Measurements from ENCODE around the gene JAZF1. TPM values are rescaled to one million over a fixed set of nuclear protein-coding genes. Genes with fewer than 3 reads are reported as not detected.

Gene JAZF1
- total and polyA plus RNA-seq, 2 of the 4 experiments (the other 2 are of a cell fraction), result 8.4 to 10.5 TPM

DNA sequence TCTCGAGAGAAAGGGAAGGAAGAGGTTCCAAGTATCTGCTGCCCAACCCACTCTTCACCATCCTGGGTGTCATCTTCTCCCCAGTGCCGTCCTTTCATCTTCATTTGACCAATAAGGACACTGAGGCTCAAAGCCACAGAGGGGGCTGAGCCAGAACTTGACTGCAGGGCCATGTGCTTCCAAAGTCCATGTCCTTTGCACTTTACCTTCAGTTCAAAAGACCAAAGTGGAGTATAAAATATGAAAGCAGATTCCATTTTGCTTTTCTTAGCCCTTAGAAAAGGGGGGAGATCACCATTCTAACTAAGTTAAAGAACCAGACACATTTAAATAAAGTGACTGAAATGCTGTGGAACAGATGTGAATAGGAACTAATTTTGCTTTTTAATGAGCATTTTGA is 56.2 kb downstream of the JAZF1 start:
- no peak overlapping the region for H3K4ac ChIP-seq (ENCODE audit: low read depth, low read length)
- H2AK9ac ChIP-seq (replicated peaks; ENCODE audit: low read depth, low read length, poor library complexity), result no peak overlapping the region
- no peaks in the 10 kb centered on the region for H3K9me3 ChIP-seq (ENCODE audit: control insufficient read depth, insufficient read depth, low read length)
- H3K14ac ChIP-seq (replicated peaks; ENCODE audit: low read depth, low read length), result no peak overlapping the region
- no peak overlapping the region for H4K91ac ChIP-seq (ENCODE audit: insufficient read depth, low read depth, low read length)
- no peak overlapping the region for H2BK5ac ChIP-seq (ENCODE audit: low read depth, low read length, poor library complexity, severe bottlenecking)
- no peak overlapping the region for H2BK120ac ChIP-seq (ENCODE audit: low read depth, low read length)
- H3K9ac ChIP-seq (ENCODE audit: low read depth, low read length), result no peak overlapping the region
- no peak overlapping the region for H4K5ac ChIP-seq (ENCODE audit: low read depth, low read length)
- H3K18ac ChIP-seq (ENCODE audit: low read depth, low read length), result no peak overlapping the region
- no peak overlapping the region for H3K4me2 ChIP-seq (ENCODE audit: low read depth, low read length)
- POLR2A ChIA-PET (ENCODE audit: unreplicated experiment), result no interaction called here
- H3K27ac ChIP-seq (ENCODE audit: insufficient read depth, low read length), result no peak overlapping the region
- H3K4me1 ChIP-seq (ENCODE audit: control insufficient read depth, insufficient read depth, low read length), result peaks cover 12% of the 10 kb centered on the region
- WGBS, 2 experiments (ENCODE audit: extremely low coverage in 2 of 2, insufficient read length in 1 of 2), result 100% methylated on average over 1 of the region's 2 CpGs; no CpG with 5 or more reads in 1 of the 2 experiments
- H3K56ac ChIP-seq (ENCODE audit: extremely low read depth, insufficient read depth, low read length), result no peak overlapping the region
- peaks cover 14% of the 10 kb centered on the region for H3K9me1 ChIP-seq (ENCODE audit: insufficient read depth, low read length)
- TF ChIP-seq POLR2A (IDR thresholded peaks at IDR 0.05; ENCODE audit: low read depth, low read length), result no peak
- TF ChIP-seq RCOR1 (IDR thresholded peaks at IDR 0.05; ENCODE audit: insufficient replicate concordance, low read length), result no peak
- no peak for TF ChIP-seq USF2 (IDR thresholded peaks at IDR 0.05; ENCODE audit: low read depth, low read length)
- TF ChIP-seq BHLHE40 (IDR thresholded peaks at IDR 0.05; ENCODE audit: low read depth, low read length), result no peak
- TF ChIP-seq MAZ (IDR thresholded peaks at IDR 0.05; ENCODE audit: borderline replicate concordance, low read depth, low read length), result no peak
- no peak for TF ChIP-seq SMC3 (IDR thresholded peaks at IDR 0.05; ENCODE audit: low read depth, low read length)
- TF ChIP-seq FOS (IDR thresholded peaks at IDR 0.05; ENCODE audit: low read depth, low read length), result no peak
- TF ChIP-seq RFX5 (IDR thresholded peaks at IDR 0.05; ENCODE audit: low read depth, low read length), result no peak
- TF ChIP-seq, protein P1, sequence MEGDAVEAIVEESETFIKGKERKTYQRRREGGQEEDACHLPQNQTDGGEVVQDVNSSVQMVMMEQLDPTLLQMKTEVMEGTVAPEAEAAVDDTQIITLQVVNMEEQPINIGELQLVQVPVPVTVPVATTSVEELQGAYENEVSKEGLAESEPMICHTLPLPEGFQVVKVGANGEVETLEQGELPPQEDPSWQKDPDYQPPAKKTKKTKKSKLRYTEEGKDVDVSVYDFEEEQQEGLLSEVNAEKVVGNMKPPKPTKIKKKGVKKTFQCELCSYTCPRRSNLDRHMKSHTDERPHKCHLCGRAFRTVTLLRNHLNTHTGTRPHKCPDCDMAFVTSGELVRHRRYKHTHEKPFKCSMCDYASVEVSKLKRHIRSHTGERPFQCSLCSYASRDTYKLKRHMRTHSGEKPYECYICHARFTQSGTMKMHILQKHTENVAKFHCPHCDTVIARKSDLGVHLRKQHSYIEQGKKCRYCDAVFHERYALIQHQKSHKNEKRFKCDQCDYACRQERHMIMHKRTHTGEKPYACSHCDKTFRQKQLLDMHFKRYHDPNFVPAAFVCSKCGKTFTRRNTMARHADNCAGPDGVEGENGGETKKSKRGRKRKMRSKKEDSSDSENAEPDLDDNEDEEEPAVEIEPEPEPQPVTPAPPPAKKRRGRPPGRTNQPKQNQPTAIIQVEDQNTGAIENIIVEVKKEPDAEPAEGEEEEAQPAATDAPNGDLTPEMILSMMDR (conservative IDR thresholded peaks at IDR 0.05; ENCODE audit: low read depth, low read length), result no peak
- DNase-seq, result no peak
- peaks cover 17% of the 10 kb centered on the region; the same call in 1 of the 2 replicates for H4K20me1 ChIP-seq (ENCODE audit: insufficient read depth, low read length)
- in situ Hi-C loops (cut with MboI; ENCODE audit: low sequenced_read_pairs), result no loop called here
- no TSS peak for BruUV-seq (replicated peaks)
- no peaks in the 10 kb centered on the region for H3K27me3 ChIP-seq (ENCODE audit: control insufficient read depth, insufficient read depth, low read length)
- no peak overlapping the region for H2AK5ac ChIP-seq (ENCODE audit: low read depth, low read length)
- peaks cover 26 to 68% of the 10 kb centered on the region in 2 experiments for H3K79me1 ChIP-seq (ENCODE audit: low read depth in 1 of 2, low read length in 2 of 2)
- no peak overlapping the region for H2BK20ac ChIP-seq (ENCODE audit: low read depth, low read length)
- H3K36me3 ChIP-seq (ENCODE audit: control insufficient read depth, insufficient read depth, low read length), result no peaks in the 10 kb centered on the region
- H3K4me3 ChIP-seq (ENCODE audit: insufficient read depth, low read depth, low read length), result no peak overlapping the region
- dilution Hi-C loops (cut with HindIII; ENCODE audit: low sequenced_read_pairs, unreplicated experiment), result no loop called here
- no peak for ATAC-seq (ENCODE audit: low read depth)
- CTCF ChIA-PET, result no interaction called here
- 0 out of 2 replicates have a peak overlapping the region, but pooled peaks have one; percentile 40 for H3K23ac ChIP-seq (ENCODE audit: low read depth, low read length)
- H4K8ac ChIP-seq (ENCODE audit: low read depth in 2 of 2, low read length in 2 of 2), result no peak overlapping the region
- intact Hi-C loops (cut with micrococcal nuclease), result no loop called here
- H2BK15ac ChIP-seq (ENCODE audit: low read depth, low read length), result no peak overlapping the region
- no peak overlapping the region for H2AFZ ChIP-seq (replicated peaks; ENCODE audit: low read length, poor library complexity)

All from IMR-90 (cell line).